ENCODE measurements around the gene SDK1. TPM values are rescaled to one million over a fixed set of nuclear protein-coding genes. Genes with fewer than 3 reads are reported as not detected.

Gene SDK1
- total RNA-seq, 1 donor from 2014 or later = 10.4 TPM

- DNase-seq (no peak), ATAC-seq (no peak)
- H3K27me3 ChIP-seq = no peaks in the 10 kb centered on the region
- no peak for TF ChIP-seq CTCF (IDR thresholded peaks at IDR 0.05)
- no peaks in the 10 kb centered on the region for H3K9me3 ChIP-seq
- H3K4me3 ChIP-seq = no peak overlapping the region
- no peak overlapping the region for H3K27ac ChIP-seq
- no peaks in the 10 kb centered on the region for H3K4me1 ChIP-seq
- intact Hi-C loops (cut with DNase I) = no loop called here
- no peaks in the 10 kb centered on the region for H3K36me3 ChIP-seq
These were observed 664.0 kb downstream of the SDK1 start for GRCh38 chr7:3964980-3965606.

- H3K4me1 ChIP-seq = no peaks in the 10 kb centered on the region
- no peak for ATAC-seq
- H3K27ac ChIP-seq = no peak overlapping the region
- no peak for TF ChIP-seq CTCF (IDR thresholded peaks at IDR 0.05)
- H3K4me3 ChIP-seq = no peak overlapping the region
- H3K9me3 ChIP-seq = no peaks in the 10 kb centered on the region
- no peak for DNase-seq
- no peaks in the 10 kb centered on the region for H3K36me3 ChIP-seq
- no peaks in the 10 kb centered on the region for H3K27me3 ChIP-seq
- intact Hi-C loops (cut with DNase I) = no loop called here
These were observed 664.8 kb downstream of the SDK1 start for GRCh38 chr7:3965794-3966395.

GRCh38 chr7:3968234-3968633, 667.2 kb downstream of the SDK1 start:
- DNase-seq = no peak
- Histone ChIP-seq H3K27ac (no peak overlapping the region), H3K4me3 (no peak overlapping the region), H3K27me3 (no peaks in the 10 kb centered on the region), H3K9me3 (no peaks in the 10 kb centered on the region), H3K4me1 (no peaks in the 10 kb centered on the region), H3K36me3 (no peaks in the 10 kb centered on the region)
- no peak for ATAC-seq
- no peak for TF ChIP-seq CTCF (IDR thresholded peaks at IDR 0.05)
- intact Hi-C loops (cut with DNase I) = no loop called here

GRCh38 chr7:3969286-3969685, 668.2 kb downstream of the SDK1 start:
- no peaks in the 10 kb centered on the region for H3K9me3 ChIP-seq
- no peaks in the 10 kb centered on the region for H3K27me3 ChIP-seq
- DNase-seq = no peak
- no peak for TF ChIP-seq CTCF (IDR thresholded peaks at IDR 0.05)
- intact Hi-C loops (cut with DNase I) = no loop called here
- H3K4me3 ChIP-seq = no peak overlapping the region
- H3K4me1 ChIP-seq = no peaks in the 10 kb centered on the region
- H3K36me3 ChIP-seq = no peaks in the 10 kb centered on the region
- ATAC-seq = no peak
- H3K27ac ChIP-seq = no peak overlapping the region

GRCh38 chr7:3971323-3971722, 670.3 kb downstream of the SDK1 start:
- Histone ChIP-seq H3K36me3 (no peaks in the 10 kb centered on the region), H3K27ac (no peak overlapping the region), H3K4me1 (no peaks in the 10 kb centered on the region), H3K27me3 (no peaks in the 10 kb centered on the region), H3K9me3 (no peaks in the 10 kb centered on the region), H3K4me3 (no peak overlapping the region)
- intact Hi-C loops (cut with DNase I) = no loop called here
- no peak for ATAC-seq
- DNase-seq = no peak
- no peak for TF ChIP-seq CTCF (IDR thresholded peaks at IDR 0.05)

All from upper lobe of right lung (tissue), 1 donor.